ENCODE results near the gene AADACL4.

The AADACL4 gene

GRCh38 chr1:12662556-12662955, 18.7 kb downstream of the AADACL4 start (continued):
- TF ChIP-seq ZNF692 (tag by site-specific recombination; IDR thresholded peaks at IDR 0.05) (no peak), ZNF157 (tag by site-specific recombination; IDR thresholded peaks at IDR 0.05) (no peak), ZNF747 (tag by site-specific recombination; IDR thresholded peaks at IDR 0.05) (no peak), ZFP37 (tag by site-specific recombination; IDR thresholded peaks at IDR 0.05) (no peak), ZNF426 (tag by site-specific recombination; IDR thresholded peaks at IDR 0.05) (no peak), IKZF3 (tag by site-specific recombination; IDR thresholded peaks at IDR 0.05) (no peak), ZNF174 (tag by site-specific recombination; IDR thresholded peaks at IDR 0.05) (no peak)

GRCh38 chr1:12665511-12665910, 21.6 kb downstream of the AADACL4 start:
- H3K36me3 ChIP-seq (ENCODE audit: control insufficient read depth in 2 of 2, insufficient read depth in 1 of 2, low read length in 2 of 2), result no peaks in the 10 kb centered on the region
- no peaks in the 10 kb centered on the region for H3K4me1 ChIP-seq (ENCODE audit: control insufficient read depth, insufficient read depth, low read length)
- ChIA-PET POLR2A (no interaction called here), CTCF (interaction anchor here (0.7 to 1.0 kb wide), 2 partner anchors 389 to 422 kb away, joined by 3 read pairs; no protein-coding TSS in a partner anchor)
- no peak overlapping the region for H3K4me3 ChIP-seq (ENCODE audit: low read depth, low read length)
- no peak overlapping the region for H3K27ac ChIP-seq (ENCODE audit: extremely low read depth, low read depth, low read length)
- no peak for TF ChIP-seq ZNF677 (tag by site-specific recombination; IDR thresholded peaks at IDR 0.05)
- TF ChIP-seq ZFP37 (tag by site-specific recombination; IDR thresholded peaks at IDR 0.05), result no peak
- no peak for TF ChIP-seq ZNF510 (tag by site-specific recombination; IDR thresholded peaks at IDR 0.05; ENCODE audit: insufficient replicate concordance)
- no peak for TF ChIP-seq ZNF701 (tag by site-specific recombination; IDR thresholded peaks at IDR 0.05)
- no peak for TF ChIP-seq ZNF501 (tag by site-specific recombination; IDR thresholded peaks at IDR 0.05)
- TF ChIP-seq ZNF623 (tag by site-specific recombination; IDR thresholded peaks at IDR 0.05), result no peak
- TF ChIP-seq PRDM4 (tag by site-specific recombination; IDR thresholded peaks at IDR 0.05), result no peak
- TF ChIP-seq KLF8 (tag by site-specific recombination; IDR thresholded peaks at IDR 0.05), result no peak
- no peak for TF ChIP-seq ZNF214 (tag by site-specific recombination; IDR thresholded peaks at IDR 0.05; ENCODE audit: borderline replicate concordance)
- TF ChIP-seq ZNF138 (tag by site-specific recombination; IDR thresholded peaks at IDR 0.05; ENCODE audit: borderline replicate concordance), result no peak
- TF ChIP-seq ZNF585B (tag by site-specific recombination; IDR thresholded peaks at IDR 0.05), result no peak
- TF ChIP-seq ZNF654 (tag by site-specific recombination; IDR thresholded peaks at IDR 0.05; ENCODE audit: low read depth), result no peak
- TF ChIP-seq ZNF146 (tag by site-specific recombination; IDR thresholded peaks at IDR 0.05), result no peak
- TF ChIP-seq ZNF114 (tag by site-specific recombination; IDR thresholded peaks at IDR 0.05), result no peak
- TF ChIP-seq KLF7 (tag by site-specific recombination; IDR thresholded peaks at IDR 0.05; ENCODE audit: borderline replicate concordance), result no peak
- no peak for TF ChIP-seq ZNF621 (tag by site-specific recombination; IDR thresholded peaks at IDR 0.05)
- no peak for TF ChIP-seq ZNF10 (tag by site-specific recombination; IDR thresholded peaks at IDR 0.05)
- no peak for TF ChIP-seq ZSCAN30 (tag by site-specific recombination; IDR thresholded peaks at IDR 0.05)
- TF ChIP-seq ZNF211 (tag by site-specific recombination; IDR thresholded peaks at IDR 0.05; ENCODE audit: low read depth), result no peak
- H3K9me3 ChIP-seq (ENCODE audit: control insufficient read depth, insufficient read depth, low read depth, low read length), result no peaks in the 10 kb centered on the region
